GM21528 (cell line): ENCODE measurements around the gene ZNF521.

Experiments
- ATAC-seq: cut with Tn5 transposase; IDR thresholded peaks from one replicate; pipeline ENCODE4 v1.9.1; 2021; ENCODE audit warnings: mild to moderate bottlenecking, moderate library complexity; ENCODE audit not compliant: unreplicated experiment, low FRiP score

The ZNF521 gene

DNA sequence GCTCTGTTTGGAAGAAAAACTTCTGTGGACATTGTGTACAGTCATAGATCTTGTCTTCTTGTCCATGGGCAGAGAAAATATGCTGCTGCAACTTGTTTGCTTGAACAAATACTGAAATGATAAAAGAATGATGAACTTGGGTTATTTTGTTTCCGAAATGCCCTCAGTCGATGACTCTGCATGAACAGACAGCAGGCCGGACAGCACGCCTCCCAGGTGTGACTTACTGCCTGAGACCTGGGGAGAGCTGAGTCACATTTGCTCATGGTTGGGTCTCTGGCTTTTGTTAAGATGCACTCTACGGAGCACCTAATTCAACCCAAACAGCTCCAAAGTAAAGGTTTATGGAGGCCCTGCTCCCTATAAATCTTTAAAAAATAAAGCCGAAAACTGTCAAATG is 262.5 kb downstream of the ZNF521 start:
- ATAC-seq, result no peak

DNA sequence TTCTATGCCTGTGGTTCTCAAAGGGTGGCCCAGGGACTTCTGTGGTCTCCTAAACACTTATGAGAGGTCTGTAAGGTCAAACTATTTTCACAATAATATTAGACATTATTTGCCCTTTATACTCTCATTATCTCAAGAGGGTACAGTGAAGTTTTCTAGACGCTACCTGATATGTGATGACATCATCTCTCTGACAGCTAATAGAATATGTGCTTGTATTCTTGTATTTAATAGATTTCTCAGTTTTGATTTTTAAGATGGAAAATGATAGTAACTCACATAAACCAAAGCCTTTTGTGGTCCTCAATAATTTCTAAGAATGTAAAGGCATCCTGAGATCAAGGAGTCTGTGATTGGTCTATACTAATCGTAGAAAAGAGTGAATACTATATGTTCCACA is 265.1 kb downstream of the ZNF521 start:
- ATAC-seq, result no peak

DNA sequence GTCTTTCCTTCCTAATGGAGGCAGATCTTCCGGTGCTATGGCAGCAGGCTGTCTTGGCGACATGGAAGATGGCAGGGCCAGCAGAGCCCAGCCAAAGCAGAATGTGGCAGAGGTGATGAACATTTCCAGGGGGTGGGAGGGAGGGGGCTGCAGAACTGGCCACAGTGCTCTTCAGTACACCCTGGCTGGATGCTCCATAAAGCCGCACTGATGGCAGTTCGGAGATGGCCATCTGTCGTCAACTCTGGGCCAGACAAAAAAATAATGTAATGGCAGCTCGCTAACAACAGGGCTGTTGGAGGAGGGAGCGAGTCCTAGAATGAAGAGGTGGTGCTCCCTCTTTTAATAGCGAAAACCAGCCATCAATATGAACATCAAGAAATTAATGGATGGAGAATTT is 271.0 kb downstream of the ZNF521 start:
- ATAC-seq, result no peak

DNA sequence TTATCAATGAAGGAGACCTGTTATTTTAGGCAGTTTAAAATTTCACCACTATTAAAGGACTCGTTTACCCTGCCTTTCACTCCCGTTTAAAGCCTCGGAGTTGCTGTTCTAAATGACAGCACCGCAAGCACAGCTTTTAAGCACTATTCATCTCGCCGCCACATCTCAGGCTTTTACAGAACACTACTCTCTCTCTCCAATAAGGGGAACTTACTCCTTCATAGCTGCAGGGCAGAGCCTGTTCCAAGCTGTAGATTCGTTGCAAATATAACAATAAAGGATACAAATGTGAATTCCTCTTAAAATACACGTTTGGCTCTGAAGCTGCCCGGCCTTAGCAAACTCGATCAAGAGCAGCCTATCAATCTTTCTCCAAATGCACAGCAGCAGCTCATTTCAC is 271.8 kb downstream of the ZNF521 start:
- no peak for ATAC-seq

DNA sequence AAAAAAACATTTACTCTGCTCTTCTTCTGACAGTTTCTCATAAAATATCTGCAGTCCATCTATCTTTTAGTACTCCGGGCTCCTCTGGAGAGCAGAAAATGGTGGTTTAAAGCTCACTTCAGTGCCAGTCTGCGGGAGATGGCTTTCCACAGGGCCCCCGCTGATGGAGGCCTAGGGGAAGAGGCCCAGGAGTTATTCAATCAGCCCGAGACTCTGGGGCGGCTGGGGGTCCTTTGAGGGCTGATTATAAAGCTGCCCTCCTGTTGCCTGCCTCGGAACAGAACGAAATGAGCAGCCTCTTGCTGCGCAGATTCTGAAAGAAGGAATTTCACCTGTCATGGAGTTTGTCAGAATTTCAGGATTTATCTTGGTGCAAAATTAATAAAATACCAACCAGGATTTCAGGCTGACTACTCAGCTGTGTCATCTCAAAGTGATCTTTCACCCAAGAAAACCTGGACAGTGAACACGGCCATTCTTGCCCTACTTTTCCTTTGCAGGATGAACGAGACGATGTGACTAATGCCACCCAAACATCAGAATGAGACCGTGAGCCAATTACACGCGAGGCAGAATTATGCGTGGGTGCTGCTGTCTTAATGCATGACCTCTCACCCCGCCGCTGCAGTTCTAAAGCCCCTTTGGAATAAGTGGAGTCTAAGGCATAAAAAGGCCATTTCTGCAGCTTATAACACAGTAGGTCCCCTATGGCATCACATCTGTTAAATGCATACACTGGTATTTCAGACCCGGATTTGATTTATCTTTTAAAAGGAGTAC is 273.8 kb downstream of the ZNF521 start:
- no peak for ATAC-seq

DNA sequence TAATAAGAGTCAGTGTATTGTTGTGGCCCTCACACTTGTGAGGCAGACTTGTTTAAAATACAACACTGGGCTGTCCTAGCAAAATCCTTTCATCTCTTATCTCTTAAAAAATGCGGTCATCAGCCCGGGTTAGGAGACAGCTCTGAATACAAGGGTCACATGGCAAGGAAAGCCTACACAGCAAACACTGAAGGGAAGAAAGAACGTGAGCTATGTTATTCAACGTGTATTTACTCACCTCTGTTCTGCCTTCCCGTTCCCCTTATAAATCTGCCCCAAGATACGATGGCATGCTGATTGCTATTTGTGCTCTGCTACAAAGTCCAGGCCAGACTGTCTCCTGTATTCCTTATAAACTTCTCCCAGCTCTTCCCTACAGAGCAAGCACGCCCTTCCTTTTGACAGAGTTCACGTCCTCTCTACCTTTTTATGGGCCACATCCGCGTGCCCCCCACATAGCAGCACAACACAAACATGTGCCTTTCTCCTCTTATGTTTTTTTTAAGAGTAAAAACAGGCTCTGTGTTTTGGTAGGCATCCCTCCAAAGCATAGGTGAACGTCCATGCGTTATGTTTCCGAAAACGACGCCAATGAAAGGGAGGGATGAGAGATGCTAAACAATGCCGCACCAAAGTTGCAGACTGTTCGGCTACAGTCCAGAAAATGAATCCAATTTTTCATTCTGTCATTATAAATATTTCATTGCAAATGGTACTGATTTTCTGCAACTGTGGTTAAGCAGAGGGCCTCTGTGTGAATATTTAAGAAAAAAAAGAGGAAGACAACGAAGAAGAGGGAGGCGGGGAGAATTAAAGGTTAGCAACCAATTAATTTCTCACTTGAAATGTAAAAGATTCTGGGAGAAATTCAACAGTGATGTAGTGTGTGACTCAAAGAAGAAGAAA is 274.7 kb downstream of the ZNF521 start:
- ATAC-seq, result no peak

DNA sequence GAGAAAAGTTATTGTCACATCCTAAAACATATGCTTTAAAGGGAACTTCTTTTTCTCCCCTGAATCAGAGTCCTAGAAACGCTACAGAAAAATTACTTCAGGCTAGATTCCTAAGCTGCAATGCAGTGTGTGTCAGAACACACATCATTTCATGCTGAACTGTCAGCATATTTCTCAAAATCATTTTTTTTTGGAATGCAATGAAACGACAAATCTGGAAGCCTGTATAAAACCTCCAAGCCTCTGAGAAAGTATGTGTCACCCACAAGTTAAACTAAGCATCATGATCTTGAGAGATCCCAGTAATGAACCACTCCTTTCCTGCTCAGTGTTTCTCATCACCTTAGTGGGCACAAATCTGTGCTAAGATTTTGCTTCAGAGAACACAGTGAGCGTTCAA is 276.2 kb downstream of the ZNF521 start:
- no peak for ATAC-seq

DNA sequence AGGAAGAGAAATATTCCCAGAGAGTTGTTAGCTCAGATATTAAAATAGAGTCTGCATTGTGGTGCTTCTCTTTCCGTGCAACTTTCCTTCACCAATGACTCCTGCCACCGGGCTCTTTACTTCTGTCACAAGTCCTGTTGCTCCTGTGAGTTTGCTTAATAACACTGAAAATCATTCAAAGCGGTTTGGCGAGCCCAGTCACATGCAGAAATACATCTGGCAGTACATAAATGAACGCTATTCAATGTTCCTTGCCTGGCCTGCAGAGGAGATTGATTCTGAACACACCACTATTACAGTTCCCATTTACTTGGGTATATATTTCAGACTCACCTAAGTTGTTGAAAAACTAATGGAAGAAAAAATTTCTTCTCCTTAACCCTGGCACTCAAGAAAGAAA is 276.6 kb downstream of the ZNF521 start:
- ATAC-seq, result no peak

DNA sequence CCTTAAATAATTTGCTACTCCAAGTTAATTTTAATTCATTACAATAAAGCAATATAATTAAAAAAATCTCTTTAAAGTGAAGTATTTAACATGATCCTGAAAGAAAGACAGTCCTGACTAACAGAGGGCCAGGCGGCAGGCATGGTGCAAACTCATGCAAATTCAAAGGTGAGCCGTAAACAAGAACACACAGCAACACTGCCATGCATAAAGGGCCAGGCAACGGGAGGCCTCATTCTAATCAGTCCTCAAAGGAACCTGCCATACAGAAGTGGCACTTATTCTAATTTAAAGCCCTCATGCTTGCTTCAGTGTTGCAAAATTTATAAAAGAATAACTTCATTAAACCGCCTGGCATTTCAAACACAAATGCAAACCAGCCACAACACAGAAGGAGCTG is 277.0 kb downstream of the ZNF521 start:
- no peak for ATAC-seq

DNA sequence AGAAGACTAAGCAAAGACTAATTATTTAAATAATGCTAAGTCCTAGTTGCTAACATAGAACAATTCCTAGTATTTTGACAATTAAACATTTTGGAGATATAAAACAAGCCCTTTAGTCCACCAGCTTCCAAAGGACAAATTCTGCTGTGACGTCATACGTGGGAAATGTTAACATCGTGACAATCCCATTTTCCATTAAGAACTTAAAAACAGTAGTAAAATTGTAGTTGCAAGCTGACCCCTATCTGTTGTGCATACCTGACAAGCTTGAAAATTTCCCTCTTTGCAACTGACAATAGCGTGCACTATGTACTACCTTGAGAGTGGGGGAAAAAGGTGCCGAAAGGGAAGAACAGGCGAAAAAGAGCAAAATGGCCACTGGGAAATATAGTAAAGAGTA is 279.8 kb downstream of the ZNF521 start:
- no peak for ATAC-seq

DNA sequence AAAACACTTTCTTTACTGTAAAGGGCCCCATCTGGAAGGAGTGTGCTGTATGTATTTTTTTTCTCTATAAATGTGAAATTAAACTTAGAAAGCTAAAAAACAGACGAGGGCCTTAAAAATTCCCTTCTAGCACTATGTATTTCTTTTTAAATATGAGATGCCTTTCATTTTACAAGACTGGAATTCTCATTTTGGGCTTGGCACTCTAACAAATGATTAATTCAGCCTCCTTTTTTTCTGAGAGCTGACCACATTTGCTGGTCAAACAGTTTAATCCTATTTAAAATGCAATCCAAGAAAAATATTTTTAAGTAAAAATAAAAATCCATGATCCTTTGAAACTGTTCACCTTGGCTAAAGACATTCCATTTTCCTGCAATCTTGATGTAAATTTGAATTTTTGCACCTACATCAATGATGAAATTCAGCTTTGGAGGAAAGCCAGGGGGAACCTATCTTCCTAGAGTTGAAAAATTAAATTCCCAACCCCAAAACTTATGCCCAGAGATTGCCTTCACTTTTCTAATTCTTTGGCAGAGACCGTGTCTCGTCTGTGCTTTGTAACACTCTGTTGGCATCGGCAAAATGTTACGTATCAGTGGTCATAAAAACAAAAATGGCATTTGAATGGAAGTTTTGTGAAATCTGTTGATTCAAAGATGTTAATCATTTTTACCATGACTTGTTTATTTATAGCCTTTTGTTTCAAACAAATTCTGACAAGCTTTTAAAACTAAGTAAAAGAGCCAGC is 284.5 kb downstream of the ZNF521 start:
- ATAC-seq, result no peak

DNA sequence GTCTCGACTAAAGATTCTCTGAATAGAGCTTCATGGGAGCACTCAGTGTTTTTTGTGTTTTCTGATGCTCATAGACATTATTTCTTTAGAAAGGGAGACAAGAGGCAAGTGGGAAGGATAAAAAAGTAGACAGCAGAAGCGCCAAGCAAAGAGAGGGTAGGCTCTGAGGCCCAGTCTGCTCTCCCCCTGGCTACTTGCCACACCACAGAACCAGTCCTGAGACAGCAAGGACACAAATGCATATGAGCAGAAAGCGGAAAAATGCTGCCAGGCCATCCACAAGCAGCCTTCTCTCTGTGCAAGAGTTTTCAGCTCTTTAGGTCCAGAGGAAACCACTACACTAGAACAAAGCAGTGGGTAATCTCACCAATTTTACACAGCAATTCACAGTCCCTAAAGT is 285.4 kb downstream of the ZNF521 start:
- no peak for ATAC-seq

DNA sequence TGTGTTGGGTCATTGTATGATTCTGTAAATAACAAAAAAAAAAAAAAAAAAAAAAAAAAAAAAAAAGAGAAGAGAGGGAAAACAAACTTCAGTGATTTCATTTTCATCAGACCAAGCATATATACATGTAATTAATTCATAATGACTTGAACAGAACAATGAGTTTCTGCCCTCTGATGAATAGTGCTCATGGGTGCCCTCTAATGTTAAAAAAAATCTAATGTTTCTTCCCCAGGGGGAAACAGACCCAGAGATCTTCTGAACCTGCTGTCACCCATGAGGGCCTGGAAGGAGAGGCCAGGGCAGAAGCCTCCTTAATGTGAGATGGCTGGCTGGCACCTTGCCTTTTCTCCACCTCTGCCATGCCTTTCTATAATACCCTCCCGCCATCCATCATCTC is 289.2 kb downstream of the ZNF521 start:
- ATAC-seq, result no peak

DNA sequence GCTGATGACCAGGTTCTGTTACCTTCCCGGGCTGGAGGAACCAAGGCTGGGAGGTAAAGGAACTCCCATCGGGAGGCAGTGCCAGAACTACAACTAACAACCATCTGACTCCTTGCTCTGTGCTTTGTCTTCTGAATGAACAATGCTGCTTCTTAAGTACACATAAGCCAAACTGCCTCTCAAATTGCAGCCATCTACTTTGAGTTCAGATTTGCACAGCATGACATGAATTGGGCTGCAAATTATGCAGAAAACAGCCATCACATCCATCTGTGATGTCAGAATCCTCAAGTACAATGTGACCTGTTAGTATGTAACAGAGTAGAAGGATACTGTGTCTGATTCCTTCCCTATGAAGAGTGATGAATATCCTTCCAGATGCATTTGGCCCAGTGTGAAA is 290.6 kb downstream of the ZNF521 start:
- ATAC-seq, result no peak

DNA sequence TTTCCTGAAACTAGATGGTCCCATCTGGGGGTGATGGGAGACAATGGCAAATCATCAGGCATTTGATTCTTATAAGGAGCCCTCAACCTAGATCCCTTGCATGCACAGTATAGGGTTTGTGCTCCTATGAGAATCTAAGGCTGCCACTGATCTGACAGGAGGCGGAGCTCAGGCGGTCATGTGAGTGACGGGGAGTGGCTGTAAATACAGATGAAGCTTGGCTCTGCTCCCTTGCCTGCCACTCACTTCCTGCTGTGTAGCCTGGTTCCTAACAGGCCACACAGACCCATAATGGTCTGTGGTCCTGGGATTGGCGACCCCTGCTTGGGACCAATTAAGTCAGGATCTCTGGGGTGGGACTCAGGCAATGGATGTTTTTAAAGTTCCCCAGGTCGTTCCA is 293.4 kb downstream of the ZNF521 start:
- ATAC-seq, result no peak

DNA sequence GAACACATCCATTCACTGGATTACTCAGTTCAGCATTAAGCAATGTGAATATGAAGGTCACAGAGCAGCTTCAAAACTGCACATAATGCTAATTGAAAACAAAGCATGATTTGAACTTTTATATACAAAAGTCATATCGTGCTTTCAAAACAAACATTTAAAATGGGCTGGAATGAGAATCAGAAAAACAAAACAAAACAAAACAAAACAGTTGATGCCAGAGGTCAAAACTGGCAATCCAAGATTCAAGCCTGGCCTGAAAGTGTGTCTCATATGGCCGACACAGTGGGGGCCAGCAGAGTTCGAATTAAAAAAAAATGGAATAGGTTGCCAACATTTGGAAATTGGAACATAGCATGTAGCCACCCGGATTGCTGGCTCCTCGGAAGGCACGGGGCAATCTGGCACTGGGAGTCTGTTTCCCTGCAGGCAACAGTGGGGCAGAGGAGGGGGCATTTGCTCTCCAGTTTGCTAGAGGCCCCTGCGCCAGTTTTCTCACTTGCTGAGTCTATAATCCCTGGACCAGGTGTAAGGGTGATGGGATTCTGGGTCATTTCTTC is 294.4 kb downstream of the ZNF521 start:
- ATAC-seq, result no peak

DNA sequence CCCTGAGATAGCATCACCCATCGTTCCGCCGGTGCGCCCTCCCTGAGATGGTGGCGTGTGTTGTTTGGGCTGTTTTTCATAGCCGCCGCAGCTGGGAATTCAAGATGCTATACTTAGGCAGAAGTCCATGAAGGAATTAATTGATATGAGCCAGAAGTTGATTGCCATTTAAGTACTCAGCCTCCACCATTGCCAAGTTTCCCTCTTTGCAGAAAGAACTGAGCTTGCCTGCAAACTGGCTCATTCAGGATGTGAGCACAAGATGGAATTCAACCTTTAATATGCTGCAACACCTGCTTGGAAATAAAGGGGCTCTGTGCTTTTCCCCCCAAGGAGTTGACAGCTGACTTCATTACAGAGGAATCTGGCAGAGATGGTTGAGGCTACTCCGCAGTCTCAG is 295.5 kb downstream of the ZNF521 start:
- ATAC-seq, result no peak

DNA sequence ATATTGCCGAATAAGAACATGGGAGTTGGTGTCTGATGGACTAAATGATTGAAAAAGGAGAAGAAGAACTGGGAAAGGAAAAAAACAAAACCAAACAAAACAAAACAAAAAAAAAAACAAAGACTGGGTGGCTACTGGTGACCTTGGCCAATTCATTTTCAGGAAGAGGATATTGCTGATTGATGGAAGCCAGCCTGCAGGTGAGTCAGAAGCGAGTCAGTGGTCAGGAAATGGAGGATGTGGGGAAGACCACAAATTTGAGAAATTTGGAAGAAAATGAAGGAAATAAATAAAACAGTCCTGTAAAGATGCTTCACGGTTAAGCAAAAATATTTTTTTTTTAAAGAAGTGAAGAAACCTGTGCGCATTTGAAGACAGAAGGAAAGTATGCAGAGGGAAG is 296.9 kb downstream of the ZNF521 start:
- no peak for ATAC-seq

DNA sequence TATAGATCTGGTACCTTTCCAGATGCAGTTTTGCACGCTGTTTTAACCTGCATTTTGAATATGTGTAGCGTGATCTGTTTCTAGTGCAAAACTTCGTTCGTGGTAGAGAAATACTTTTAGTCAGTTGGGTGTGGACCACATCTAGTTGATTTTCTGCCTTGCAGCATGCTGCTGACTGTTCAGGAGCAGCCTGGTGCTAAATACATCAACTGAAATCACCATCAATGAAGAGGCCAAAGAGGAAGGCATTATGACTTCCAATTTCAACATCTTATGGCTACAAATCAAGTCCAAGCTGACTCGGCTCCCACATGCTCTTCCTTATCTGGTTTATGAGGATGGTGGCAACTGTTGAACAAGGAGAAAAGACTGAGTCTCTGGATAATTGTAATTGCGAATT is 298.5 kb downstream of the ZNF521 start:
- no peak for ATAC-seq

DNA sequence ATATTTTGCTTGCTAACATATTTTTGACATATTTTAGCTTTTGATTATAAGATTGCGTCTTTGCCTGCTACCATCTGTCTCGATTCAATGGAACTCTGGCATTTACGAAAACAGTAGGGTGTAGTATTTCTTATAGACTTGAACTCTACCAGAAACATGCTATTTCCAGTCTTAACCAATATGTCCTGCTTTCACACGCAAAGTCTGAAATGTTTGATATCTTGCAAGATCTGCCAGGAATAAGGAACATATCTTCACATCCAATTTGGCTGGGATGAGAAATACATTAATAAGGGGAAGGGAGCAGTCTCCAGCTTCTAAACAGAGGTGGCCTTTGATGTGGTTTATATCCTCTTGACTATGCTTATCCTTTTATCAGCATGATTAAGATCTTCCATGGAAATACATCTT is 299.4 kb downstream of the ZNF521 start:
- no peak for ATAC-seq

DNA sequence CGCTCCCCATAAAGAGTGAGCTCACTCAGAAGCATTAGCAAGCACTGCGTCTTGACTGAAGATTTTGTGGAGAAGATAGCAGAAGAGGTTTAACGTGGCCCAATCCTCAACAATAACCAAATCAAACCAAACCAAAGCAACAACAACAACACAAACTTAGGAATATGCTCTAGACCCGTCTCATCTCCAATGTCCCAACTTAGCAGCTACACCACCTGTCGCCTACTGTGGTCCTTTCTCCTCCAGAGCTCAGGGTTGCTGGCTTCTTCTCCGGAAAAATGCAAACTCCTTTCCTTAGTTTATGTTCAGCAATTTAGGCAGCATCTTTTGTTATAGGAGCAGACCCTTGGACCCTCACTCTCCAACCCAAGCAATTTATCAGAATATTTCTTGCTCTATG is 301.4 kb downstream of the ZNF521 start:
- ATAC-seq, result no peak
